Calu3 (cell line): Measurements from ENCODE around the gene PRDX3. TPM values are rescaled to one million over a fixed set of nuclear protein-coding genes. Genes with fewer than 3 reads are reported as not detected.
"Not testable (repeated sequence)": the region's sequence is repeated elsewhere in the genome, so short reads cannot be mapped to it uniquely, and the experiment has no call there.

Experiments
- BruUV-seq: library from RNA; stranded (reverse); fragments of 400-500 nt; replicated peaks from 2 replicates; lab custom pipeline; 2021; lab: Mats Ljungman, UMichigan
- CTCF ChIA-PET: fragments of 300-600 bp; sonication (Branson Sonifier 250); formaldehyde crosslinking; loops from one replicate; lab custom pipeline; 2022; ENCODE audit warnings: antibody characterized with exemption; lab: Charles Lee
- DNase-seq: peaks from one replicate; pipeline ENCODE4 v3.0.0; 2022
- H3K27ac Mint-ChIP-seq: one replicate; pipeline ENCODE4 v1.8.0; 2022; ENCODE audit warnings: mixed read lengths; ENCODE audit not compliant: unreplicated experiment
- H3K27me3 Mint-ChIP-seq: one replicate; pipeline ENCODE4 v1.8.0; 2022; ENCODE audit warnings: mixed read lengths; ENCODE audit not compliant: unreplicated experiment
- H3K36me3 Mint-ChIP-seq: one replicate; pipeline ENCODE4 v1.8.0; 2022; ENCODE audit warnings: mild to moderate bottlenecking, moderate library complexity, mixed read lengths; ENCODE audit not compliant: insufficient read depth, unreplicated experiment
- H3K4me1 Mint-ChIP-seq: one replicate; pipeline ENCODE4 v1.8.0; 2022; ENCODE audit warnings: mild to moderate bottlenecking, low read depth, mixed read lengths; ENCODE audit not compliant: unreplicated experiment
- H3K4me3 Mint-ChIP-seq: one replicate; pipeline ENCODE4 v1.8.0; 2022; ENCODE audit warnings: mild to moderate bottlenecking, low read depth, moderate library complexity, mixed read lengths; ENCODE audit not compliant: unreplicated experiment
- H3K9me3 Mint-ChIP-seq: one replicate; pipeline ENCODE4 v1.8.0; 2022; ENCODE audit warnings: low read depth, mixed read lengths; ENCODE audit not compliant: unreplicated experiment
- intact Hi-C: fragments of 100-400 bp; cut with micrococcal nuclease; formaldehyde crosslinking; loops from one replicate; pipeline ENCODE4 v1.10.0; 2022; ENCODE audit not compliant: unreplicated experiment
- total RNA-seq: library from RNA; stranded (reverse); gene quantifications from 2 replicates; pipeline ENCODE4 v1.2.3, GENCODE V29; 2022
- TF ChIP-seq, protein P1 (sequence below): fragments of 200-600 bp; IDR thresholded peaks from one replicate; pipeline ENCODE4 v1.8.0; 2022; ENCODE audit warnings: antibody characterized with exemption; ENCODE audit not compliant: unreplicated experiment

Gene PRDX3
- total RNA-seq, 1 experiment from 2014 or later: 114 TPM

- TF ChIP-seq, protein P1, sequence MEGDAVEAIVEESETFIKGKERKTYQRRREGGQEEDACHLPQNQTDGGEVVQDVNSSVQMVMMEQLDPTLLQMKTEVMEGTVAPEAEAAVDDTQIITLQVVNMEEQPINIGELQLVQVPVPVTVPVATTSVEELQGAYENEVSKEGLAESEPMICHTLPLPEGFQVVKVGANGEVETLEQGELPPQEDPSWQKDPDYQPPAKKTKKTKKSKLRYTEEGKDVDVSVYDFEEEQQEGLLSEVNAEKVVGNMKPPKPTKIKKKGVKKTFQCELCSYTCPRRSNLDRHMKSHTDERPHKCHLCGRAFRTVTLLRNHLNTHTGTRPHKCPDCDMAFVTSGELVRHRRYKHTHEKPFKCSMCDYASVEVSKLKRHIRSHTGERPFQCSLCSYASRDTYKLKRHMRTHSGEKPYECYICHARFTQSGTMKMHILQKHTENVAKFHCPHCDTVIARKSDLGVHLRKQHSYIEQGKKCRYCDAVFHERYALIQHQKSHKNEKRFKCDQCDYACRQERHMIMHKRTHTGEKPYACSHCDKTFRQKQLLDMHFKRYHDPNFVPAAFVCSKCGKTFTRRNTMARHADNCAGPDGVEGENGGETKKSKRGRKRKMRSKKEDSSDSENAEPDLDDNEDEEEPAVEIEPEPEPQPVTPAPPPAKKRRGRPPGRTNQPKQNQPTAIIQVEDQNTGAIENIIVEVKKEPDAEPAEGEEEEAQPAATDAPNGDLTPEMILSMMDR: no peak
- DNase-seq: no peak
- Mint-ChIP-seq H3K9me3 (no peaks in the 10 kb centered on the region), H3K4me3 (no peak overlapping the region), H3K27ac (no peak overlapping the region), H3K27me3 (no peaks in the 10 kb centered on the region), H3K4me1 (no peaks in the 10 kb centered on the region), H3K36me3 (peaks cover 6% of the 10 kb centered on the region)
- intact Hi-C loops: no loop called here
- CTCF ChIA-PET: interaction anchor here (0.7 kb wide), 1 partner anchor 58 kb away, joined by 4 read pairs; no protein-coding TSS in a partner anchor
- no TSS peak for BruUV-seq
These were observed 25.0 kb downstream of the PRDX3 start for GRCh38 chr10:119153661-119154060.

DNA sequence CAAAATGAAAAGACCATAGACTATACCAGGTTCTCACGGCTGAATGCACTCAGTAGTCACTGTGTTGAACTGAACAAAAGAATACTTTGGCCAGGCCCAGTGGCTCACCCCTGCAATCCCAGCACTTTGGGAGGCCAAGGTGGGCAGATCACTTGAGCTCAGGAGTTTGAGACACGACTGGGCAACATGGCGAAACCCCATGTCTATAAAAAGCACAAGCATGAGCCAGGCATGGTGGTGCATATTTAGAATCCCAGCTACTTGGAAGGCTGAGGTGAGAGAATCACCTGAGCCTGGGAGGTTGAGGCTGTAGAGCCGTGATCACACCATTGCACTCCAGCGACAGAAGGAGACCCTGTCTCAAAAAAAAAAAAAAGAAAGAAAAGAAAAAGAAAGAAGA, 25.6 kb downstream of the PRDX3 start:
- Mint-ChIP-seq H3K27ac (no peak overlapping the region), H3K27me3 (no peaks in the 10 kb centered on the region), H3K4me3 (no peak overlapping the region), H3K4me1 (no peaks in the 10 kb centered on the region), H3K9me3 (no peaks in the 10 kb centered on the region), H3K36me3 (peaks cover 6% of the 10 kb centered on the region)
- no peak for DNase-seq
- TF ChIP-seq, protein P1: no peak
- BruUV-seq: no TSS peak
- CTCF ChIA-PET: no interaction called here
- intact Hi-C loops: no loop called here

DNA sequence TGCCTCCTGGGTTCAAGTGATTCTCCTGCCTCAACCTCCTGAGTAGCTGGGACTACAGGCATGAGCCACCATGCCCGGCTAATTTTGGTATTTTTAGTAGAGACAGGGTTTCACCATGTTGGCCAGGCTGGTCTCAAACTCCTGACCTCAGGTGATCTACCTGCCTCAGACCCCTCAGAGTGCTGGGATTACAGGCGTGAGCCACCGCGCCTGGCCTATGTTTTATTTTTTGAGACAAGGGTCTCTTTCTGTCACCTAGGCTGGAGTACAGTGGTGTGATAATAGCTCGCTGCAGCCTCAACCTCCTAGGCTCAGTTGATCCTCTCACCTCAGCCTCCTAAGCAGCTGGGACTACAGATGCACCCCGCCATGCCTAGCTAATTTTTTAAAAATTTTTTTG, 27.0 kb downstream of the PRDX3 start:
- CTCF ChIA-PET, H3K27ac Mint-ChIP-seq, H3K4me3 Mint-ChIP-seq, DNase-seq, H3K4me1 Mint-ChIP-seq, intact Hi-C loops, H3K36me3 Mint-ChIP-seq, BruUV-seq, H3K9me3 Mint-ChIP-seq, H3K27me3 Mint-ChIP-seq: not testable (repeated sequence)

- peaks cover 4% of the 10 kb centered on the region for H3K36me3 Mint-ChIP-seq
- DNase-seq: no peak
- no TSS peak for BruUV-seq
These were observed 28.9 kb downstream of the PRDX3 start for GRCh38 chr10:119149729-119150128.

GRCh38 chr10:119149157-119149556, 29.5 kb downstream of the PRDX3 start:
- BruUV-seq: no TSS peak
- intact Hi-C loops: no loop called here

More at GRCh38 chr10:119149729-119150128, 28.9 kb downstream of the PRDX3 start:
- no peaks in the 10 kb centered on the region for H3K4me1 Mint-ChIP-seq
- no peak overlapping the region for H3K27ac Mint-ChIP-seq
- no peak overlapping the region for H3K4me3 Mint-ChIP-seq
- TF ChIP-seq, protein P1: no peak
- intact Hi-C loops: no loop called here
- H3K9me3 Mint-ChIP-seq: no peaks in the 10 kb centered on the region
- CTCF ChIA-PET: no interaction called here
- no peaks in the 10 kb centered on the region for H3K27me3 Mint-ChIP-seq

More at GRCh38 chr10:119149157-119149556, 29.5 kb downstream of the PRDX3 start:
- Mint-ChIP-seq H3K4me1 (no peaks in the 10 kb centered on the region), H3K9me3 (no peaks in the 10 kb centered on the region), H3K27ac (no peak overlapping the region), H3K4me3 (no peak overlapping the region), H3K27me3 (no peaks in the 10 kb centered on the region), H3K36me3 (peaks cover 4% of the 10 kb centered on the region)
- CTCF ChIA-PET: no interaction called here
- TF ChIP-seq, protein P1: no peak
- no peak for DNase-seq
